ENCODE measurements around the gene KCNMA1. TPM values are rescaled to one million over a fixed set of nuclear protein-coding genes. Genes with fewer than 3 reads are reported as not detected.

Gene KCNMA1
- total and polyA plus RNA-seq, 10 of the 15 experiments (the other 5 are each of a cell fraction or from before 2014, with no cell fraction given): 8.5 to 77.0 (median 21.3) TPM

GRCh38 chr10:77358656-77359055 lies 279.0 kb downstream of the KCNMA1 start (continued):
- TF ChIP-seq SMAD5 (IDR thresholded peaks at IDR 0.05; ENCODE audit: low read depth) (no peak), POLR2AphosphoS5 (IDR thresholded peaks at IDR 0.05; ENCODE audit: low read length) (no peak)

GRCh38 chr10:77357611-77358310 lies 279.8 kb downstream of the KCNMA1 start:
- Histone ChIP-seq H3K36me3 (ENCODE audit: control insufficient read depth in 2 of 2, insufficient read depth in 2 of 2, low read length in 1 of 2) (no peaks in the 10 kb centered on the region), H3K4me1 (ENCODE audit: control insufficient read depth, insufficient read depth, low read length) (no peaks in the 10 kb centered on the region), H2AFZ (ENCODE audit: control insufficient read depth, low read depth, low read length) (no peak overlapping the region), H3K9ac (ENCODE audit: control insufficient read depth, insufficient read depth, low read length) (no peak overlapping the region), H4K20me1 (ENCODE audit: control insufficient read depth, insufficient read depth) (no peaks in the 10 kb centered on the region), H3K27me3 (replicated peaks in 1 of 2; ENCODE audit: control insufficient read depth in 2 of 2, insufficient read depth in 2 of 2, low read length in 1 of 2) (no peaks in the 10 kb centered on the region), H3K27ac (ENCODE audit: control insufficient read depth, insufficient read depth) (no peak overlapping the region), H3K4me3 (no peak overlapping the region), H3K9me3 (replicated peaks; ENCODE audit: control insufficient read depth, insufficient read depth, low read length) (no peaks in the 10 kb centered on the region), H3K4me2 (ENCODE audit: control insufficient read depth, insufficient read depth) (no peak overlapping the region), H3K79me2 (ENCODE audit: control insufficient read depth, insufficient read depth, low read length) (no peaks in the 10 kb centered on the region)
- no peak for DNase-seq (ENCODE audit: low read depth, low spot score)
- ChIA-PET POLR2A (no interaction called here), RAD21 (ENCODE audit: unreplicated experiment) (no interaction called here), CTCF (interaction anchor here (0.6 to 1.8 kb wide), 4 partner anchors 9 to 302 kb away, joined by 4 to 8 read pairs (median 4); no protein-coding TSS in a partner anchor), SMC1A (ENCODE audit: uncharacterized antibody, unreplicated experiment) (interaction anchor here (0.6 to 1.5 kb wide), 4 partner anchors 13 to 532 kb away, joined by 3 to 4 read pairs (median 3); no protein-coding TSS in a partner anchor)
- in situ Hi-C loops (cut with MboI): no loop called here
- intact Hi-C loops (cut with micrococcal nuclease; ENCODE audit: unreplicated experiment): no loop called here
- no peak for FAIRE-seq
- BruUV-seq (replicated peaks): no TSS peak
- 66% methylated on average over 4 of the region's 4 CpGs for WGBS (ENCODE audit: insufficient coverage, insufficient replicate concordance, low lambda C conversion rate, missing lambda C conversion rate)
- ATAC-seq: no peak
- TF ChIP-seq EZH2 (IDR thresholded peaks at IDR 0.05; ENCODE audit: borderline replicate concordance, control insufficient read depth, low read depth, low read length) (no peak), TCF7 (IDR thresholded peaks at IDR 0.05; ENCODE audit: borderline replicate concordance) (no peak), BMI1 (IDR thresholded peaks at IDR 0.05; ENCODE audit: borderline replicate concordance) (no peak), GATAD2B (conservative IDR thresholded peaks at IDR 0.05; ENCODE audit: low read depth) (no peak), SIN3A (IDR thresholded peaks at IDR 0.05; ENCODE audit: low read depth, low read length) (no peak), BHLHE40 (IDR thresholded peaks at IDR 0.05; ENCODE audit: borderline replicate concordance in 1 of 2, low read depth in 2 of 2, low read length in 1 of 2) (no peak), ZNF217 (IDR thresholded peaks at IDR 0.05) (no peak), ATF3 (IDR thresholded peaks at IDR 0.05; ENCODE audit: borderline replicate concordance, extremely low read depth, low read depth, low read length) (no peak), PBX3 (IDR thresholded peaks at IDR 0.05; ENCODE audit: insufficient replicate concordance, low read depth, low read length) (no peak), TCF12 (IDR thresholded peaks at IDR 0.05; ENCODE audit: low read depth, low read length) (no peak), SIX5 (IDR thresholded peaks at IDR 0.05; ENCODE audit: low read depth, low read length, severe bottlenecking) (no peak), KAT2A (conservative IDR thresholded peaks at IDR 0.05; ENCODE audit: control insufficient read depth, low read depth, low read length) (no peak), EED (IDR thresholded peaks at IDR 0.05; ENCODE audit: low read depth) (no peak), PKNOX1 (IDR thresholded peaks at IDR 0.05) (no peak), E4F1 (IDR thresholded peaks at IDR 0.05; ENCODE audit: borderline replicate concordance, partially characterized antibody) (no peak), MEF2A (IDR thresholded peaks at IDR 0.05; ENCODE audit: insufficient read depth, low read depth, low read length) (no peak)
